ENCODE results near the gene ZNF410. TPM values are rescaled to one million over a fixed set of nuclear protein-coding genes. Genes with fewer than 3 reads are reported as not detected.

ZNF410 gene
- total RNA-seq, 1 experiment from 2014 or later: 28.1 TPM

GRCh38 chr14:73861073-73861472 is 25.6 kb upstream of the ZNF410 start:
- H3K79me2 ChIP-seq (ENCODE audit: insufficient read depth, low read length): no peaks in the 10 kb centered on the region
- H4K5ac ChIP-seq (ENCODE audit: insufficient read length, low read depth, low read length): no peak overlapping the region
- no peaks in the 10 kb centered on the region for H3K23me2 ChIP-seq (ENCODE audit: insufficient read length, low read depth, low read length, poor library complexity, severe bottlenecking)
- H3K27ac ChIP-seq (ENCODE audit: insufficient read length, low read depth, low read length): no peak overlapping the region
- H2BK5ac ChIP-seq (ENCODE audit: insufficient read length, low read length): no peak overlapping the region
- H2AFZ ChIP-seq (ENCODE audit: low read length): no peak overlapping the region
- no peak overlapping the region for H2BK120ac ChIP-seq (ENCODE audit: low read depth, low read length, poor library complexity, severe bottlenecking)
- H4K20me1 ChIP-seq (ENCODE audit: control insufficient read depth, insufficient read depth, insufficient read length): no peaks in the 10 kb centered on the region
- H3K9me3 ChIP-seq (ENCODE audit: control insufficient read depth, low read depth, low read length): no peaks in the 10 kb centered on the region
- H3K14ac ChIP-seq (ENCODE audit: insufficient read depth, low read length): no peak overlapping the region
- H2AK5ac ChIP-seq (ENCODE audit: insufficient read length, low read length): no peak overlapping the region
- H3K9me3 Mint-ChIP-seq: no peaks in the 10 kb centered on the region
- H3K27me3 ChIP-seq (ENCODE audit: insufficient read depth, low read length): no peaks in the 10 kb centered on the region
- no peak overlapping the region for H4K91ac ChIP-seq (ENCODE audit: insufficient read length, low read depth, low read length)
- H2BK15ac ChIP-seq (ENCODE audit: low read depth, low read length): no peak overlapping the region
- no CpG with 5 or more reads among the region's 5 CpGs for WGBS (ENCODE audit: extremely low coverage, insufficient read length, low lambda C conversion rate)
- TF ChIP-seq CTCF (conservative IDR thresholded peaks at IDR 0.05): no peak
- H3K27ac Mint-ChIP-seq: 0 out of 7 replicates have a peak overlapping the region, but pooled peaks of 1 of the 3 experiments have one; percentile 47
- no peaks in the 10 kb centered on the region for H3K4me1 Mint-ChIP-seq
- no peak overlapping the region for H3K9ac ChIP-seq (ENCODE audit: extremely low read depth, insufficient read length, low read length)
- H3T11ph ChIP-seq (ENCODE audit: low read length): no peak overlapping the region
- no peak for DNase-seq
- no peak overlapping the region for H3K4me2 ChIP-seq (ENCODE audit: insufficient read depth, insufficient read length, low read length)
- no peaks in the 10 kb centered on the region for H3K79me1 ChIP-seq (ENCODE audit: insufficient read depth, low read depth, low read length, poor library complexity, severe bottlenecking)
- H3K4ac ChIP-seq (ENCODE audit: low read depth, low read length): no peak overlapping the region
- no peak overlapping the region for H2BK20ac ChIP-seq (ENCODE audit: low read depth, low read length, poor library complexity, severe bottlenecking)
- no peak overlapping the region for H3K4me3 Mint-ChIP-seq
- no peak overlapping the region for H2BK12ac ChIP-seq (ENCODE audit: insufficient read length, low read depth, low read length)
- no peak overlapping the region for H3K18ac ChIP-seq (ENCODE audit: insufficient read length, low read depth, low read length)
- no peaks in the 10 kb centered on the region for H3K27me3 Mint-ChIP-seq (ENCODE audit: low read depth)
- no peak overlapping the region for H3K56ac ChIP-seq (ENCODE audit: insufficient read length, low read depth, low read length)
- H3K23ac ChIP-seq (ENCODE audit: insufficient read length, low read depth, low read length): no peak overlapping the region
- H4K8ac ChIP-seq (replicated peaks; ENCODE audit: insufficient read length, low read depth, low read length): no peak overlapping the region
- peaks cover 4 to 41% (median 27%) of the 10 kb centered on the region in 3 experiments; a peak in 6 of 7 replicates for H3K36me3 Mint-ChIP-seq (ENCODE audit: insufficient read depth in 1 of 3, low read depth in 3 of 3)
- H3K4me1 ChIP-seq (ENCODE audit: insufficient read depth, low read length): no peaks in the 10 kb centered on the region
